GM23338 (cell line): ENCODE data around the gene NDUFV1.

Experiments used
- CREB1 ChIP-seq: fragments of 250-450 bp; sonication (Bioruptor Pico); IDR thresholded peaks from 2 replicates; pipeline ENCODE4 v1.5.0; 2020; ENCODE audit warnings: low read depth, mild to moderate bottlenecking, moderate library complexity
- CTCF ChIP-seq, 2 experiments: fragments of 200-600 bp in 1 of 2; sonication (generic) in 1 of 2; conservative IDR thresholded peaks; 2 replicates each; pipeline versions ENCODE4 v1.5.1 to v1.6.1; 2016 to 2017; ENCODE audit warnings: antibody characterized with exemption in 2 of 2, low read depth in 2 of 2, mild to moderate bottlenecking in 2 of 2, moderate library complexity in 1 of 2
- ETS1 ChIP-seq: IDR thresholded peaks from 2 replicates; pipeline ENCODE4 v1.6.1; 2016; ENCODE audit warnings: antibody characterized with exemption
- EZH2 ChIP-seq: fragments of 200-600 bp; sonication (generic); IDR thresholded peaks from one replicate; pipeline ENCODE4 v1.8.0; 2017; ENCODE audit warnings: antibody characterized with exemption, mild to moderate bottlenecking, low read depth; ENCODE audit not compliant: unreplicated experiment
- EZH2phosphoT487 ChIP-seq: fragments of 200-600 bp; sonication (generic); IDR thresholded peaks from one replicate; pipeline ENCODE4 v1.8.1; 2018; ENCODE audit warnings: antibody characterized with exemption; ENCODE audit not compliant: unreplicated experiment
- JUNB ChIP-seq: IDR thresholded peaks from one replicate; pipeline ENCODE4 v1.6.1; 2016; ENCODE audit warnings: antibody characterized with exemption; ENCODE audit not compliant: unreplicated experiment
- NANOG ChIP-seq: IDR thresholded peaks from 2 replicates; pipeline ENCODE4 v1.6.1; 2016; ENCODE audit warnings: antibody characterized with exemption, borderline replicate concordance
- POLR2AphosphoS5 ChIP-seq: IDR thresholded peaks from 2 replicates; pipeline ENCODE4 v1.6.1; 2016; ENCODE audit warnings: antibody characterized with exemption, low read depth
- REST ChIP-seq: IDR thresholded peaks from one replicate; pipeline ENCODE4 v1.6.1; 2018; ENCODE audit warnings: antibody characterized with exemption; ENCODE audit not compliant: unreplicated experiment
- STAT1 ChIP-seq: IDR thresholded peaks from one replicate; pipeline ENCODE4 v1.6.1; 2016; ENCODE audit warnings: antibody characterized with exemption; ENCODE audit not compliant: unreplicated experiment
- ZNF114 ChIP-seq: fragments of 250-450 bp; sonication (Bioruptor Pico); IDR thresholded peaks from 2 replicates; pipeline ENCODE4 v1.5.0; 2020; ENCODE audit warnings: mild to moderate bottlenecking, moderate library complexity
- ZNF331 ChIP-seq: fragments of 250-450 bp; sonication (Bioruptor Pico); IDR thresholded peaks from 2 replicates; pipeline ENCODE4 v1.5.0; 2020; ENCODE audit warnings: low read depth, mild to moderate bottlenecking, moderate library complexity
- ZNF462 ChIP-seq: fragments of 250-450 bp; sonication (Bioruptor Pico); IDR thresholded peaks from 2 replicates; pipeline ENCODE4 v1.5.0; 2020; ENCODE audit warnings: mild to moderate bottlenecking, moderate library complexity

DNA sequence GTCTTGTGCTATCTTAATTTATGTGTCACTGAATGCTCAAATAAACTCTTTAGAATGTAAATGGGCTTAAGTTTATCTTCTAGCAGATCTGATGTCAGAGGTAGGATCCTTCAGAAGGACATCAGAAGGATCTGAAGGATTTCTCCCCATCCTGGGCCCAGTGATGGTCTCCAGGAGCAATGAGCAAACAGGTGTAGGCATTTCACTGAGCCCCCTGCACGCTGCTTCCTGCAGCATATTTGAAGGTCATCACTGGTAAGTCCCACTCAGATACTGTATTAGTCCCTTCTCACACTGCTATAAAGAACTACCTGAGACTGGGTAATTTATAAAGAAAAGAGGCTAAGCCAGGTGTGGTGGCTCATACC is 18.6 kb upstream of the NDUFV1 start:
- no peak for TF ChIP-seq REST
- no peak for TF ChIP-seq EZH2
- TF ChIP-seq POLR2AphosphoS5 = no peak
- no peak for TF ChIP-seq CTCF (conservative IDR thresholded peaks at IDR 0.05; ENCODE audit: low read depth in 2 of 2)
- no peak for TF ChIP-seq NANOG
- no peak for TF ChIP-seq JUNB
- TF ChIP-seq EZH2phosphoT487 = no peak
- TF ChIP-seq ZNF331 (CRISPR knock-in tag) = no peak
- no peak for TF ChIP-seq CREB1 (CRISPR knock-in tag)
- no peak for TF ChIP-seq ETS1
- no peak for TF ChIP-seq STAT1
- no peak for TF ChIP-seq ZNF114 (CRISPR knock-in tag)
- no peak for TF ChIP-seq ZNF462
